GM18951 (cell line): ENCODE results near the gene HS2ST1.
"Not testable (repeated sequence)": the region's sequence is repeated elsewhere in the genome, so short reads cannot be mapped to it uniquely, and the experiment has no call there.

ENCODE experiments used
- POLR2A ChIP-seq: IDR thresholded peaks from 4 replicates; pipeline ENCODE4 v1.6.1; 2011; ENCODE audit warnings: mild to moderate bottlenecking; ENCODE audit not compliant: insufficient read length, insufficient read depth; ENCODE audit errors: extremely low read depth
- in situ Hi-C: fragments of 300-500 bp; cut with MboI; formaldehyde crosslinking; loops from one replicate; pipeline ENCODE4 v1.12.0; 2022; ENCODE audit warnings: low sequenced_read_pairs, mixed read lengths, inconsistent platforms; ENCODE audit not compliant: unreplicated experiment

The HS2ST1 gene

DNA sequence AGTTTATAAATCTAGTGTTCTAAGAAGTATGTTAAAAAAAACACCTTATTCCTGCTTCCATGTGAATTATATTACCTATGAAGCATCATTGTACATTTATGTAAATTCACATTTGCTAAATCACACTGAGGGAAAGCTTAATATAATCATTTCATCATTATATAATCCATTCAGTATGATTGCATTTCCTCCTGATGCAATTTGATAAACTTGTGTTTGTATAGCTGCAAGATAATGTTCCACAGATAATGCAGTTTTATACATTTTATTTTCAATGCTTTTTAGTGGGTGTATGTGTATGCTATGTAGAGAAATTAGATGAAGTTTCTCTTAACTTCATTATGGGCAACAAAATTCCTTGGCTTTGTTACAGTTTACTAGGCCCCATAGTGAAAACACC lies 79.6 kb downstream of the HS2ST1 start:
- in situ Hi-C loops = no loop called here
- no peak for TF ChIP-seq POLR2A

DNA sequence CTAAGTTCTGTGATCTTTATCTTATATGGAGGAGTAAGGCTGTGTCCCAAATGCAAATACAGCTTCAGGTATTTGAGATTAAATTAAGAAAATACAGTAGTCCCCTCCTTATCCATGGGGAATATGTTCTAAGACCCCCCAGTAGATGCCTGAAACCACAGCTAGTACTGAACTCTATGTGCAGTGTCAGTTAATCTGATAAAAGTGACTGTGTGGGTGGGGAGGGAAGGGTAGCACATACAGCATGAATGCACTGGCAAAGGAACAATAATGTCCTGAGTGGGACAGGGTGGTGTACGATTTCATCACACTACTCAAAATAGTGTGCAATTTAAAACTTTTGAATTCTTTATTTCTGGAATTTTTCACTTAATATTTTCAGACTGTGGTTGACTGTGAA lies 83.1 kb downstream of the HS2ST1 start:
- no peak for TF ChIP-seq POLR2A
- in situ Hi-C loops = no loop called here

DNA sequence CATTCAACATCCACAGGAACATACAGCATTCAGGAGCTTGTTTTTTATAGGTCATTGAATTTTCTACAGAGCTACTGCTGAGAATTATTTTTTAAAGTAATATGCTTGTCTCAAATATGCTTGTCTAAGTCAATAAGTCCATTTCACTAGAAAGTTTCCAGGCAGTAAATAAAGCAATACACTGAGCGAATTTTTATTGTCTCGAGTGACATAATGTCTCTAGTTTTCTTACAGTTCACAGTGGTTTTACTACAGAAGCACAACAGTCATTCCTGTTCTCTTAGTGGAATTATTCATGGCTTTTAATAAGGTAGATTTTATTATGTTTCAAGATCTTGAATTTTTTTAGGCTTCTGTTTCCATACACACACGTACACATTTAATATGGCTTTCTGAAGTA lies 83.8 kb downstream of the HS2ST1 start:
- TF ChIP-seq POLR2A = no peak
- in situ Hi-C loops = no loop called here

DNA sequence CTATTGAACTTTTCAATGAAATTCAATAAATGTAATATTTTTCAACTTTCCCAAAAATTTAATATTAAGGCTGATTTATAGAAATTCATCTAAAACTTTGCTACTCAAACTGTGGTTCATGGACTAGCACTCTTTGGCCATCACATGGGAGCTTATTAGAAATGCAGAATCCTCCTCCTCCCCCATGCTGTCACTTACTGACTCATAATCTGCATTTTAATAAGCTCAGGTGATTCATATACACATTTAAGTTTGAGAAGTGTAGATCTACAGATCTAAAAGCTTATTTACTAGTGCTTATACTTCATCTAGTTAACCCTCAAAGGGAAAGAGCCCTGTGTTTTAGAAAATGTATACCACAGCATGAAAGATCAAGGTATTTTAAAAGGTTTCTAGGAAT lies 84.3 kb downstream of the HS2ST1 start:
- TF ChIP-seq POLR2A = no peak
- in situ Hi-C loops = no loop called here

DNA sequence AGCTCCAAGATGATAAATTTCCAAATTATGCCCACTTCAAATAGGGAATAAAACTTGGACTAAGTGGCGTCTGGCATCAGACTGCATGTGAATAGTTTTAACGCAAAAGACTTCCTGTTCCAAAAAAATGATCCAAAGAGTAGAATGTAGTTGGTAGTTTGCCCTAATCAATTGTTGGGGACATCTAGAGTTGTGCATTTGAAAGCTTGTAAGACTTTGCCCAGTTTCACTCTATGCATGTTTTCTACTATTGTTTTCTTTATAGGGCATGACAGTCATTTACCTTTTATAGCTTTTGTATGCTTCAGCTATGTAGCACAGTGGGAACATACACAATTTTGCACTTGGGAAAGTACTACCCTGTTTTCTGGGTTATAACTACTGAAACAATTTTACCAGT lies 86.0 kb downstream of the HS2ST1 start:
- in situ Hi-C loops = no loop called here
- no peak for TF ChIP-seq POLR2A

DNA sequence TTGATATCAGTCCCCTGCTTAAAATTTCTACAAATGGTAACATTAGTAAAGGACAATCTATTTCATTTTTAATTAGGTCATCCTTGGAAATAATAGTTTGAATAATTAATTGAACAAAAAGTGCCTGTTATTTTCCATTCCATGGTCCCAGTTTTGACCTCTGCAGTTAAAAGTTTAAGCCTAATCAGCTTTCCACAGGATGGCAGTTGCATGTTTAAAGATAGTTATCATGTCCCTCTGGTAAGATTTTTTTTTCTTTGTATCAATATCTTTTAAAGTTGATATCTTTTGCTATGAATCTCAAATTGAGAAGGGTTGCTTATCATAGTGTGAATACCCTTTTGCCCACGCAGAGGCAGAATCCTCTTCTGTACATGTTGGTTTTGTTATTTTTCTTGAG lies 90.4 kb downstream of the HS2ST1 start:
- in situ Hi-C loops = no loop called here
- no peak for TF ChIP-seq POLR2A

DNA sequence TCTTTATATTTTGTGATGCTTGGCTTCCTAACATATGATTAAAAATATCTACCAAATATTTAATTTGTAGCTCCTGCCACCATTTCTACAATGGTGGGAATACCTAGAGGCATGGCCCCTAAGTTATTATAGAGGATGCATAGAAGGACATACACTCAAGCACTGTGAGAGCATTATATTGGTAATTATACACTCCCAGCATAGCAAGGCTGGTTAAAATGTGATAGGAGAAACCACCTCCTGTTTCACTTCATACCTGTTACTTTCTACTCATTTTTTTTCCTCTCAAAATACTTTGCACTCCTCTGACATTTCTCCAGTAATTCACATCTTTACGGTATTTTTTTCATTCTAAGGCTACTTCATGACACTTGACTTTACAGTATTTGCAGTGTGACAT lies 92.9 kb downstream of the HS2ST1 start:
- TF ChIP-seq POLR2A = no peak
- in situ Hi-C loops = no loop called here

DNA sequence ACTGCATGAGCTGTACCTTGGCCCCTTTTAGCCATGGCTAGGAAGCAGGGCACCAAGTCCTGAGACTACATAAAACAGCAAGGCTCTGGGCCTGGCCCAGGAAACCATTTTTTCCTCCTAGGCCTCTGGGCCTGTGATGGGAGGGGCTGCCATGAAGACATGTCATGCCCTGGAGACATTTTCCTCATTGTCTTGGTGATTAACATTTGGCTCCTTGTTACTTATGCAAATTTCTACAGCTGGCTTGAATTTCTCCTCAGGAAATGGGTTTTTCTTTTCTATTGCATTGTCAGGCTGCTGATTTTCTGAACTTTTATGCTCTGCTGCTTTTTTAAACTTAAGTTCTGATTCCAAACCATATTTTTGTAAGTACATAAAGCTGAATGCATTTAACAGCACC lies 99.0 kb downstream of the HS2ST1 start:
- in situ Hi-C loops = not testable (repeated sequence)

DNA sequence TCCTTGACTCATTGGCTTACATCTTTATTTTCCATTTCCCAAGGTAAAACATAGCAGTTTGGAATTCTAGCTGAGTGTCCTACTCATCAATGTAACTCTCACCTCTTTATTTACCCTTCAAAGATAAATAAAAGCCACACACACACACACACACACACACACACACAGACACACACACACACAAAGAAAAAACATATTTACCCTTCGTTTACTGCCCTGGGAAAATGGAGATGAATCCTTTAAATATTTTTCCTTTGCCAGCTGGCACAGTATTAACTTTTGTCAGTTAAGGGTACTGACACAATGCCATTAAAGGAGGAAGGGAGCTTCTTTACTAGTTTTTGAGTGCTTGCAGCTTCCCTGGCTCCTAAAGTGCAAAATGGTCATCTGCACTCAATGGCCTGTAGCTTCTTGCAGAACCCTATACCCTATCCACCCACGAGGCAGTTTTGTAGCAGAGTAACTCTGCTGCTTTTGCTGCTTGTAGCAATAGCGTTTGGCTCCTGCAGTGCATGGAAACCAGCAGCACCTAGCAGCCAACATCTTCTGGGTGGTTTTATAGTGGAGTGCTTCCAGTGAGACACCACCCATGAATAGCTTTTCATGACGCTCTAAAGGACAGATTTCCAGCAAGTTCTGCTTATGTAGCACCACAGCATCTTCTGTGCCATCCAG lies 103.7 kb downstream of the HS2ST1 start:
- no peak for TF ChIP-seq POLR2A
- in situ Hi-C loops = no loop called here

DNA sequence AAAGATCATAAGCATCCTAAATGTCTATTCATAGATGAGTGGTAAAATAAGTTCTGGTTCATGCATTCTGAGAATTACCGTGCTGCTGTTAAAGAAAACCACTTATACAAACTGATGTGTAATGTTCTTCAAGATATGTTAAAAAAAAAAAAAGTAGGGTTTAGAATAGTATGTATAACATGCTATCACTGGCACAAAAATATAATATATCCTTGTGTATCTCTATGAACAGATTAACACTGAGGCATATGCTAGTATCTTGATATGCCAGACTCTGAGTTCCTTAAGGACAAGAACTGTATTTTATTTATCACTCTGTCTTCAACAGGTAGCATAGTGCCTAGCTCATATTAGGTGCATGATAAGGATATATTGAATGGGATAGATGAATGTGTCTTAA lies 108.9 kb downstream of the HS2ST1 start:
- no peak for TF ChIP-seq POLR2A
- in situ Hi-C loops = no loop called here

DNA sequence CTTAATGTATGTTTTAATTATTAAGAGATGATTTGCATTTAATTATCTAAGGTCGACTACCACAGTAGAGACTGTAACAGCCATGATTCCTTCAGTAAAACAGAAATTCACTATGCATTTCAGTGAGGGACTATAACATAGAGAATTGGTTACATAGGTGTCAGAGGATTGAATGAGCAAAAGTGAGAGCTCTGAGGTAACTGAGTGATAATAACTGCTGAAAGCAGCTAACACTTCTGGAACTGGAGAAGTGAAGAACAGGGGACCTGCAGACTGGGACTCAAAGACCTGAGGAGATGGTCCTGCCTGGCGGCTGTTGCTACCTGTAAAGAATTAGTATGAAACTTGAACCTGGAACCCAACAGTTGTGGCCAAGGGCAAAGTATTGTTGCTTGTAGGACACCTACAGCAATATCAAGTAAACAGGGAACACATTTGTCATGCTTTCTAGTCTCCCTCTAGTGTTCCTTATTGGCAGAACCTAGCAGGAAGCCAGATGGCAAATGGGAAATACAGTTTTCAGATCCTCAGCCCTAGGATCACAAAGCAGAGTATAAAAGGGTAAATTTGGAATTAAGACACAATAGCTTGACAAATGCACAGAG lies 110.6 kb downstream of the HS2ST1 start:
- in situ Hi-C loops = no loop called here
- no peak for TF ChIP-seq POLR2A

DNA sequence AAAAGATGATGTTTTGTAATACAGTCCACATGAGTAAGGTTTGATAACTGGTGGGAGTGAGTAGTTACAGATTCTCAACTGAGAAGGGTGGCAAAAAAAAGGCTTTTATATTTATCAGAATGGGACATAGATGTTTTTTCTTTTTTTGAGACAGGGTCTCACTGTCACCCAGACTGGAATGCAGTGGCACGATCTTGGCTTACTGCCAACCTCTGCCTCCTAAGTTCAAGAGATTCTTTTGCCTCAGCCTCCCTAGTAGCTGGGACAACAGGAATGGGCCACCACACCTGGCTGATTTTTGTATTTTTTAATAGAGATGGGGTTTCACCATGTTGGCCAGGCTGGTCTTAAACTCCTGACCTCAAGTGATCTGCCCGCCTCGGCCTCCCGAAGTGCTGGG lies 113.1 kb downstream of the HS2ST1 start:
- in situ Hi-C loops = not testable (repeated sequence)

DNA sequence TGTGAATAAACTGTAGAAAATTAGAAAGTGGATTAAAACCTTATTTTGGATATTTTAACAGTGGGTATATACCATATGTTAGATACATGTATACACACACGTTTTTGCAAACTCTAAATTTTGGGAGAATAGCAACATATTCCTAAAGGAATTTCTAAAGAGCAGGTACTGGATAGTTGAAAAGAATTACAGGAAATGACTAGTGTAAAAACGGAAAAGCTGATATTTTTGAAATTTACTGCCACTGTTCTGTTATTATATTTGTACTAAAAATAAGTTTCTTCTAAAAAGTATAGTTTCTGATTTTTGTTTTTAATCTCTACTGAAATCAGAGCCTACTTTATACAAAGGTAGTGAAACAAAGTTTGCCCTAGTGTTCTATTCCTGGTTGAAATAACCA lies 114.1 kb downstream of the HS2ST1 start:
- in situ Hi-C loops = no loop called here
- no peak for TF ChIP-seq POLR2A

DNA sequence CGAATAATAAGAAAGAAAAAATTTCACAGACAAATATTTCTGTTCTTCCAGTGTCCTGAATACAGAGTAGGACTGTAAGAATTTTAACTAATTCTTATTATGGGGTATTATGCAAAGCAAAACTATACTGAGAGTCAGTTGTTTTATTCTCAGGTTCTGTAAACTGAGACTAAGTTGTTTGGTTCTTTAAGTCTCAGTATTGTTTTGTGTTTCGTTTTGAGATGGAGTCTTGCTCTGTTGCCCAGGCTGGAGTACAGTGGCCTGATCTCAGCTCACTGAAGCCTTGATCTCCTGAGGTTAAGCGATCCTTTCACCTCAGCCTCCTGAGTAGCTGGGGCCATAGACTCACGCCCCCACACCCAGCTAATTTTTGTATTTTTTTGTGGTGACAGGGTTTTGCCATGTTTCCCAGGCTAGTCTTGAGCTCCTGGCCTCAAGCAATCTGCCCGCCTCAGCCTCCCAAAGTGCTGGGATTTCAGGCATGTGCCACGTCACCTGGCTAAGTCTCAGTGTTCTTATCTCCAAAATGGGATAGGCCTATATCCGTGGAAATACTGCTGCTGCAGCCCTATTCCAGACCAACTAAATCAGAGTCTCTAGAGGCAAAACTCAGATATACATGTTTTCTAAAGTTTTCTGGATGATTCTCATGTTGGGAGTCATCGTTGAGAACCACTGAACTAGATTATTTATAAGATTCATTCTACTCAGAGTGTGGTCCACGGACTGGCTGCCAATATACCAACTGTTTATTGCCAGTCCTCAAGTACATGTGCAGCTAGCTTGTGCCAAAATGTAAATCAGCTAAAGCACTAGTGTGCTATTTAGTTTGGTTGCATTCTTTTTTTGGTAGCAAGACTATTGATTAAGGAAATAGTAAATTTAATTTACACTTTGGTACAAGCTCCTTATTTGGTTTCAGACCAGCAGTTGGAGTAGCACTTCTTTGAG lies 116.6 kb downstream of the HS2ST1 start:
- in situ Hi-C loops = no loop called here
- TF ChIP-seq POLR2A = no peak

DNA sequence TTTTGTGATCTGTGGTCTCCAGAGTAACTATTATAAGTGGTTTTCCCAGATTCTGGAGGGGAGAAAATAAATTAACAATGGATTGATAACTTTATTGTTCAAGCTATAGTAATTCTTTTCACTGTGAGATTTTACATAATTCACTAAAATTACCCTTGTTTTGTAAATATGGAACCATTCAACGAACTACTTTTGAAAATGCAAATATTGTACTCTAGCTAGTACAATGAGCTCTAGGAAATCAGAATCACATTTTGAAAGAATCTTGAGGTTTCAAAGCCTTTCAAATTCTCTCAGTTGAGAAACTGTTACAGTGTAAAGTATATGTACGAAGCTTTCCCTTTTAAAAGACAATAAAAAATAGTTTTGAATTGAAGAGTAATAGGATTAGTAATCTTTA lies 119.9 kb downstream of the HS2ST1 start:
- in situ Hi-C loops = no loop called here

More for the DNA sequence above, 119.9 kb downstream of the HS2ST1 start:
- no peak for TF ChIP-seq POLR2A
